HG02840 (cell line): ENCODE data around the gene RASGRP1.
A peak's percentile ranks its signal among the peaks of the same experiment; 100 is the strongest.

Experiments
- ATAC-seq: cut with Tn5 transposase; IDR thresholded peaks from one replicate; pipeline ENCODE4 v1.9.1; 2021; ENCODE audit warnings: mild to moderate bottlenecking, moderate library complexity, moderate number of reproducible peaks; ENCODE audit not compliant: unreplicated experiment, low FRiP score

The RASGRP1 gene

GRCh38 chr15:38509152-38509551 is 55.5 kb downstream of the RASGRP1 start:
- ATAC-seq = no peak

GRCh38 chr15:38508647-38509046 is 56.0 kb downstream of the RASGRP1 start:
- ATAC-seq = no peak

GRCh38 chr15:38507570-38507969 is 57.0 kb downstream of the RASGRP1 start:
- ATAC-seq = no peak

- no peak for ATAC-seq
Measured at GRCh38 chr15:38506997-38507396, 57.6 kb downstream of the RASGRP1 start.

- no peak for ATAC-seq
Measured at GRCh38 chr15:38504680-38505467, 59.7 kb downstream of the RASGRP1 start.

DNA sequence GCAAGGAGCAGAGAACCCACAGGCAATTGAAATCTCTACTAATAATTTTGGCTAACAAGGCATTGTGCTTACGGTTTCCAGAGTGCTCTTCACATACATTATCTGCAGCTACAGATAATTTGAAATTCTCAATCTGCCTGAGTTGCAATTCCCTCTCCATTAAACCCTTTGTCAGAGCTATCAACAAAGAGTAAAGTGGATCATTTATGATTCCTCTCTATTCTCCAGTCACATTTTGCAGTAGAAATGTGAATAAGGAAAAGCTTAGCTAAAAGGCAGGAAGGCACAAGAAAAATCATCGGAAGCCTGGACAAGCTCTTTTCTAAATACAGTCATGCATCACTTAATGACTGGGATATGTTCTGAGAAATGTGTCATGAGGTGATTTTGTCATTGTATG is 61.1 kb downstream of the RASGRP1 start:
- ATAC-seq = no peak

DNA sequence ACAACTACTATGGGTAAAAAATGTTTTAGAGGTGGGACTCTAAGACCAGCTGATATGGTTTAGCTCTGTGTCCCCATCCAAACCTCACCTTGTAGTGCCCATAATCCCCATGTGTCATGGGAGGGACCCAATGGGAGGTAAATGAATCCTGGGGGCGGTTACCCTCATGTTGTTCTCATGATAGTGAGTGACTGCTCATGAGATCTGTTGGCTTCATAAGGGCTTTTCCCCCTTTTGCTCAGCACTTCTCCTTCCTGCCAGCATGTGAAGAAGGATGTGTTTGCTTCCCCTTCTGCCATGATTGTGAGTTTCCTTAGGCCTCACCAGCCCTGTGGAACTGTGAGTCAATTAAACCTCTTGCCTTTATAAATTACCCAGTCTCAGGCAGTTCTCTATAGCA is 65.0 kb downstream of the RASGRP1 start:
- ATAC-seq = no peak

- no peak for ATAC-seq
Measured at GRCh38 chr15:38496151-38496550, 68.5 kb downstream of the RASGRP1 start.

- no peak for ATAC-seq
Measured at GRCh38 chr15:38490242-38490922, 74.2 kb downstream of the RASGRP1 start.

DNA sequence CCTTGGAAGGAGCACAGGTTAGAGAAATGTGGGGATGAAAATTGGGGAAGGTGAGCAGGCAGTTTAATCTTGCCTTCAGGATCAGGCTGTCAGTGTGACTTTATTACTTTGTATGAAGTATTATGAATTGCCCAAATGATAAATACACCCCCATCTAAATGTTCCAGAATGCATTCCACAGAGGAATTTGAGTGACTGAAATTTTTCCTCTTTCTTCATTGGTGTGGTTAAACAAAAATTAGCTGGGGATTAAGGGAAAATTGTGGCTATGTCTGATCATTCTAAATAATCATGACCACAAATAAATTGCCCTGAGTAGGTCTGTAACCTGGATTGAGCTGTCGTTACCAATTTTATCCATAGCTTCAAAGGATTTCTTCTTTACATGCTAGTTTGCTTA is 77.2 kb downstream of the RASGRP1 start:
- no peak for ATAC-seq

GRCh38 chr15:38486936-38487335 is 77.7 kb downstream of the RASGRP1 start:
- no peak for ATAC-seq

- ATAC-seq = no peak
Measured at GRCh38 chr15:38482572-38482971, 82.0 kb downstream of the RASGRP1 start.

- ATAC-seq = no peak
Measured at GRCh38 chr15:38481761-38482160, 82.9 kb downstream of the RASGRP1 start.

- no peak for ATAC-seq
Measured at GRCh38 chr15:38481113-38481512, 83.5 kb downstream of the RASGRP1 start.

DNA sequence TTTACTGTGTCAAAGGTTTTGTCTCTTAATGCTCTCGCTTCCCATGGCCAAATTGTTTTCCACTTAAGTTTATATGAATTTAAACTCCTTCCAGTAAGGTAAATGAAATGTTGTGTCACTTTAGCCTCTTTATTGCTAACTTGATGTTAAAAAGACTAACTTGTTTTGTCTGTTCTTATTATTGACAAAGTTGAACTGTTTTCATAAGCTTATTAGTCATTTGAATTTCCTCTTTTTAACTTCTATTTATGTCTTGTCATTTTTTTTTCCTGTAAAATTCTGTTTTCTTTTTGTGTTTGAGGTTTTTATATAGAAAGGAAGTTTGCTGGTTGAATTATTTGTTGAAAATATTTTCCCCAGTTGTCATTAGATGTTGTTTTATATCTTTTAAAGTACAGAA is 84.9 kb downstream of the RASGRP1 start:
- ATAC-seq = no peak

- ATAC-seq = no peak
Measured at GRCh38 chr15:38479266-38479665, 85.3 kb downstream of the RASGRP1 start.

GRCh38 chr15:38477637-38478036 is 87.0 kb downstream of the RASGRP1 start:
- ATAC-seq = no peak

- ATAC-seq = no peak
Measured at GRCh38 chr15:38476120-38476519, 88.5 kb downstream of the RASGRP1 start.

- no peak for ATAC-seq
Measured at GRCh38 chr15:38475361-38475760, 89.3 kb downstream of the RASGRP1 start.

- peak; percentile 89 for ATAC-seq
Measured at GRCh38 chr15:38474155-38474757, 90.4 kb downstream of the RASGRP1 start.

- no peak for ATAC-seq
Measured at GRCh38 chr15:38471974-38472373, 92.6 kb downstream of the RASGRP1 start.

GRCh38 chr15:38470816-38471215 is 93.8 kb downstream of the RASGRP1 start:
- ATAC-seq = no peak
